Ishikawa (cell line): Measurements from ENCODE around the gene TMEM185A.
"Not testable (repeated sequence)": the region's sequence is repeated elsewhere in the genome, so short reads cannot be mapped to it uniquely, and the experiment has no call there.

Experiments
- CEBPB ChIP-seq: IDR thresholded peaks from 2 replicates; pipeline ENCODE4 v1.6.1; 2012
- CREB1 ChIP-seq: IDR thresholded peaks from 2 replicates; pipeline ENCODE4 v1.6.1; 2012; ENCODE audit warnings: low read depth
- EGR1 ChIP-seq: IDR thresholded peaks from 2 replicates; pipeline ENCODE4 v1.6.1; 2012
- EP300 ChIP-seq: IDR thresholded peaks from 2 replicates; pipeline ENCODE4 v1.6.1; 2012; ENCODE audit warnings: borderline replicate concordance
- FOXM1 ChIP-seq: IDR thresholded peaks from 2 replicates; pipeline ENCODE4 v1.6.1; 2012; ENCODE audit warnings: low read depth, borderline replicate concordance
- NFIC ChIP-seq: IDR thresholded peaks from 2 replicates; pipeline ENCODE4 v1.6.1; 2012
- RAD21 ChIP-seq: IDR thresholded peaks from 2 replicates; pipeline ENCODE4 v1.6.1; 2012; ENCODE audit warnings: low read depth
- TAF1 ChIP-seq: IDR thresholded peaks from 2 replicates; pipeline ENCODE4 v1.6.1; 2012; ENCODE audit warnings: low read depth, mild to moderate bottlenecking
- TCF12 ChIP-seq: IDR thresholded peaks from 2 replicates; pipeline ENCODE4 v1.6.1; 2012; ENCODE audit warnings: low read depth
- TEAD4 ChIP-seq: IDR thresholded peaks from 2 replicates; pipeline ENCODE4 v1.6.1; 2012
- YY1 ChIP-seq: IDR thresholded peaks from 2 replicates; pipeline ENCODE4 v1.6.1; 2012; ENCODE audit warnings: low read depth
- ZBTB7A ChIP-seq: IDR thresholded peaks from 2 replicates; pipeline ENCODE4 v1.6.1; 2012; ENCODE audit warnings: low read depth
- TF ChIP-seq, protein P1 (sequence below): IDR thresholded peaks from 2 replicates; pipeline ENCODE4 v1.6.1; 2012
- TF ChIP-seq, protein P2 (sequence below): IDR thresholded peaks from 2 replicates; pipeline ENCODE4 v1.6.1; 2012
- TF ChIP-seq, protein P3 (sequence below): IDR thresholded peaks from 2 replicates; pipeline ENCODE4 v1.6.1; 2012; ENCODE audit warnings: low read depth, mild to moderate bottlenecking

Gene TMEM185A

DNA sequence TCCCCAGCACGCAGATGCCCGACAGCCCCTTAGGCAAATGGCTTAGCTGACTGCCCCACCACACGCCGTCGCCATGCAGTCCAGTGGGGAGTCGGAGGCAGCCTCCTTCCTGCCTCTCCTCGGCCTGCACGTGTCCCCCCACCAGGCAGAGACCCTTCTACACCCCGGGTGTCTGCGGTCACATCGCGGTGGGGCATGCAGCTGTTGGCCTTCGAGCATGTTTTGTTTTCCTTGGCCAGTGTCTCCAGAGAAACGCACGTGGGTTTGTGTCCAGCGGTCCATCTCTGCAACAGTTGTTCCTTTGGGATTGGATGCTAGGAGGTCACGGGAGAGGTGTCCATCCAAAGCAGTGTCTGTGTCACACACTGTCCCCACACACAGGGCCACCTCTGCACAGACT is 36.4 kb downstream of the TMEM185A start, which contains the start of gene HSFX2:
TSS of gene HSFX2 (minus strand) at position 101 of the 400 bp plus-strand sequence. CDS start 614 bp downstream, outside the sequence.
- TF ChIP-seq CREB1, EP300: not testable (repeated sequence)
- TF ChIP-seq, protein P1, sequence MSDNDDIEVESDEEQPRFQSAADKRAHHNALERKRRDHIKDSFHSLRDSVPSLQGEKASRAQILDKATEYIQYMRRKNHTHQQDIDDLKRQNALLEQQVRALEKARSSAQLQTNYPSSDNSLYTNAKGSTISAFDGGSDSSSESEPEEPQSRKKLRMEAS, result not testable (repeated sequence)

DNA sequence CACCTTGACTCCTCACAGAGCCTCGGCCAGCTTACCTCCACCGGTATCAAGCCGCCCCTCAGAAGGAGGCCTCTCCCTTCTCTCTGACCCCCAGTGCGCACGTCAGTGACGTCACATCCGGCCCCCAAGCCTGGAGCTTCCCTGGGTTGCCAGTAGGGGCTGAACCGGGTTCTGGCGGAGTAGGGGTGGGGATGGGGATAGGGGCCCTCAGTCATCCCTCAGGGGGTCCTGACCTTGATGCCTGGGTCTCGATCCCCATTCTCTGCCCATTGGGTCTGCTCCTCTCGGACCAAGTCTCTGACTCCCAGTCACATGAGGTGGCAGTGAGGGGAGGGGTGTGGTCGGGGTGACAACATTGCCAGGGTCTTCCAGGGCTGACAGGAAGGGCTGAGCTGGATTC is 44.2 kb downstream of the TMEM185A start, which contains the start of gene MAGEA9B:
TSS of gene MAGEA9B (minus strand) at position 101 of the 400 bp plus-strand sequence. CDS start 4,280 bp downstream, outside the sequence.
- TF ChIP-seq RAD21, TEAD4, EGR1: not testable (repeated sequence)

DNA sequence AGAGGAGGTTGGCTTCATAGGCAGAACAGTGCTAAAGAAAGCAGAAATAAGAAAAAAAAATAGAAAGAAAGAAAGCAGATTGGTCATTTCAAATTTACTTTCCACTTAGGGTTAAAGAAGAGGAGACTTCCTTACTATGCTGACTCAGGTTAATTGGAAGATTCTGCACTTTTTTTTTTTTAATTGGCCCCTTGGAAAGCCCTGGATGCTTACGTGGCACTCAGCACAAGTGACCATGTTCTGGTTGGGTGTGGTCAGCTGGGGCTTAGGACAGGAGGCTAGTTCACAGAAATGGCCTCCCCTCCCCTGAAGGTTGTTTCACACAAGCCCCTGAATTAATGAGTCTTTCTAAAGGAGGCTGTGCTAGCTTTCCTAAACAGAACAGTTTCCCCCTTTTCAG is 58.8 kb downstream of the TMEM185A start:
- no peak for TF ChIP-seq TEAD4
- TF ChIP-seq, protein P2, sequence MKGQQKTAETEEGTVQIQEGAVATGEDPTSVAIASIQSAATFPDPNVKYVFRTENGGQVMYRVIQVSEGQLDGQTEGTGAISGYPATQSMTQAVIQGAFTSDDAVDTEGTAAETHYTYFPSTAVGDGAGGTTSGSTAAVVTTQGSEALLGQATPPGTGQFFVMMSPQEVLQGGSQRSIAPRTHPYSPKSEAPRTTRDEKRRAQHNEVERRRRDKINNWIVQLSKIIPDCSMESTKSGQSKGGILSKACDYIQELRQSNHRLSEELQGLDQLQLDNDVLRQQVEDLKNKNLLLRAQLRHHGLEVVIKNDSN, result no peak
- TF ChIP-seq CREB1, result no peak
- no peak for TF ChIP-seq EP300
- no peak for TF ChIP-seq EGR1
- TF ChIP-seq, protein P3, sequence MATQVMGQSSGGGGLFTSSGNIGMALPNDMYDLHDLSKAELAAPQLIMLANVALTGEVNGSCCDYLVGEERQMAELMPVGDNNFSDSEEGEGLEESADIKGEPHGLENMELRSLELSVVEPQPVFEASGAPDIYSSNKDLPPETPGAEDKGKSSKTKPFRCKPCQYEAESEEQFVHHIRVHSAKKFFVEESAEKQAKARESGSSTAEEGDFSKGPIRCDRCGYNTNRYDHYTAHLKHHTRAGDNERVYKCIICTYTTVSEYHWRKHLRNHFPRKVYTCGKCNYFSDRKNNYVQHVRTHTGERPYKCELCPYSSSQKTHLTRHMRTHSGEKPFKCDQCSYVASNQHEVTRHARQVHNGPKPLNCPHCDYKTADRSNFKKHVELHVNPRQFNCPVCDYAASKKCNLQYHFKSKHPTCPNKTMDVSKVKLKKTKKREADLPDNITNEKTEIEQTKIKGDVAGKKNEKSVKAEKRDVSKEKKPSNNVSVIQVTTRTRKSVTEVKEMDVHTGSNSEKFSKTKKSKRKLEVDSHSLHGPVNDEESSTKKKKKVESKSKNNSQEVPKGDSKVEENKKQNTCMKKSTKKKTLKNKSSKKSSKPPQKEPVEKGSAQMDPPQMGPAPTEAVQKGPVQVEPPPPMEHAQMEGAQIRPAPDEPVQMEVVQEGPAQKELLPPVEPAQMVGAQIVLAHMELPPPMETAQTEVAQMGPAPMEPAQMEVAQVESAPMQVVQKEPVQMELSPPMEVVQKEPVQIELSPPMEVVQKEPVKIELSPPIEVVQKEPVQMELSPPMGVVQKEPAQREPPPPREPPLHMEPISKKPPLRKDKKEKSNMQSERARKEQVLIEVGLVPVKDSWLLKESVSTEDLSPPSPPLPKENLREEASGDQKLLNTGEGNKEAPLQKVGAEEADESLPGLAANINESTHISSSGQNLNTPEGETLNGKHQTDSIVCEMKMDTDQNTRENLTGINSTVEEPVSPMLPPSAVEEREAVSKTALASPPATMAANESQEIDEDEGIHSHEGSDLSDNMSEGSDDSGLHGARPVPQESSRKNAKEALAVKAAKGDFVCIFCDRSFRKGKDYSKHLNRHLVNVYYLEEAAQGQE, result no peak
- no peak for TF ChIP-seq YY1
- TF ChIP-seq FOXM1, result no peak
- no peak for TF ChIP-seq NFIC
- TF ChIP-seq TCF12, result no peak

DNA sequence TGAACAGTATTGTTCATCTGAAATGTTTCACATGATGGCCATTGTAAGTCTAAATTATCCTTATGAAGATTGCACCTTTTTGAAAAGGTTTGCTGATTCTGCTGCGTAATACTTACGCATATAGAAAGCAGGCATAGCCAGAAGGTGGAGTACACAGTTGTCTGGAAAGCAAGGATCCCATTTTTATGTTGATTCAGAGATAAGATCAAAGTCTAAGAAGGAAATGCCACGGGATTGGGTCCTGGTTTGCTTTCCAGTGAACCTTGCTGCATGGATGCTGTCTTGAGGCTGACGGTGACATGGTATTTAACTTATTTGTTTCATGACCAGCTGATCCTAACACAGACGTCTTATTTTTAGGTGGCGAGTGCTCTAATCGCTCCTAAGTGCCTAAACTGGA is 59.8 kb downstream of the TMEM185A start:
- no peak for TF ChIP-seq TEAD4
- TF ChIP-seq, protein P3, result no peak
- no peak for TF ChIP-seq FOXM1
- no peak for TF ChIP-seq TCF12
- TF ChIP-seq CEBPB, result no peak
- no peak for TF ChIP-seq TAF1
- TF ChIP-seq EGR1, result no peak
- no peak for TF ChIP-seq CREB1
- no peak for TF ChIP-seq YY1
- TF ChIP-seq ZBTB7A, result no peak
- no peak for TF ChIP-seq NFIC
- TF ChIP-seq EP300, result no peak
- TF ChIP-seq, protein P2, result no peak
- TF ChIP-seq, protein P1, result no peak
- TF ChIP-seq RAD21, result no peak

DNA sequence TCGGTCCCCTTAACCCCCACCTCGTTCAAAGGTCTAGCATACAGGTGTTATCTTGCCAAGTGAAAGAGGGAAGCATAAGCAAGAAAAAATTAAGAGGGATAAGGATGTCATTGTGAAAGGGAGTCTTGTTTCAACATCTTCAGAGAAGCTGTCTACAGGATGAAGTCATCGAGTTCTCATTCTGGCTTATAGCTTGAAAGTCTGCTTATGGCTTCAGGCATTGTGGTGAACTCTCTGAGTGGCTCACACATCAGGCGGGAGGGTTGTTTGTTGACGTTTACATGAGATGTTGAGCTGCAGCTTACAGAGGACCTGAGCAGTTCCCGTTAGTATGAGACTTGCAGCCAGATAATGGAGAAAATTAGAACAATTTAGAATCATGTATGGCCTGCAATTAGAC is 60.9 kb downstream of the TMEM185A start:
- TF ChIP-seq, protein P1, result no peak

DNA sequence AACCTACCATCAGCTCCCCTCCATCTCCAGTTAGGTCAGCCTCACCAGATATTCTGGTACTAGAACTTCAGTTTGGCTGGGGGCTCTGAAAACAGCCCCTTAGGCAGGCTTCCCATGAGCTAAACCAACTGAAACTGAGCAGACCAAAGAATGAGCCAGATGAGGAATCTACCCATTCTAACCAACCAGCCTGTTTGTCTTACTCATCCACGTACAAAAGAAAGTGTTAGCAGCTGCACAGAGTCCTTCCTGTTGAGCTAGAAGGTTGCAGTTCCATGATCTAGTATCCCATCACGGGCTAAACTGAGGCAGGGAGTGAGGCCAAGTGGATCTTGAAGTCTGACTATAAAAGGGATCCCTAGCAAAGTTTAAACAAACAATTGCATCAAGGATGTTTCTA is 61.8 kb downstream of the TMEM185A start:
- TF ChIP-seq, protein P1, result no peak
- TF ChIP-seq CREB1, result no peak
- TF ChIP-seq ZBTB7A, result no peak
- TF ChIP-seq NFIC, result no peak
- TF ChIP-seq TAF1, result no peak
- TF ChIP-seq TCF12, result no peak
- TF ChIP-seq RAD21, result no peak
- no peak for TF ChIP-seq CEBPB
- TF ChIP-seq, protein P3, result no peak
- TF ChIP-seq YY1, result no peak
